GM19452 (cell line): Measurements from ENCODE around the gene RHCE.
"Not testable (repeated sequence)": the region's sequence is repeated elsewhere in the genome, so short reads cannot be mapped to it uniquely, and the experiment has no call there.

Source experiments
- ATAC-seq: cut with Tn5 transposase; IDR thresholded peaks from one replicate; pipeline ENCODE4 v1.9.1; 2021; ENCODE audit not compliant: unreplicated experiment

The RHCE gene

DNA sequence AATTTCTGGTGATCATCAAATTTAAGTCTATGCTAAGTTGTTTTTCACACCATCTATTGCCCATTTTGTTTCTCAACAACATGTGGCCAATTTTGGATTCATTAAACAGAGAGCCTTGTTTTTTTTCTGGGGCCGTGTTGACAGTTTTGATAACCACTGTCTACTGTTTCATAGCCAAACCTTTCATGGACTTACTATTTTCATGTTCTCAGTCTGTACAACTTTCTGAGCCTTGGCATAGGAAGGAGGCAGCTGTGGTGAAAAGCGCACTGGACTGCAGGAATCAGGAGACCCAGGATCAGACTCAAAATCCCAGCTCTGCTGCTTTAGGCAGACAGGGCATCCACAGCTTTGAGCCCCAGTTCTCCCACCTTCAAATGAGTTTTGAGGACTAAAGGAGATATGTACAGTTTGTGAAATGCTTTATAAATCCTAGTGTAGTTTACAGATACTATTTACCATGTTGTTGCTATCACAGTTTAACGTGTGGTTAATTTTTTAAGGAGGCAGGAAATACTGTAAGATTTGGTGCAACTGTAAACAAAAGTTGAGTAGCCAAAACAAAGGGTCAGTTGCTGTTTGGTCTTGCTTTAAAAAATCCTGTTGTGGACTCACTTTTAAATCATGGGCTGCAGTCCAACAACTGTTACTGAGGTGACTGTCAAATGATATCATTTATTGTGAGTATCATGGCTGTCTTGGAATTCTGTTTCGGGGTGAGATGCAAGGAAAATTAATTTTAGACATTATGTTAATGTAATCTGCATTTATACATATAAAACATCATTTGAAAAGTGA, 13.0 kb upstream of the RHCE start:
- no peak for ATAC-seq

GRCh38 chr1:25432749-25433388, 12.2 kb upstream of the RHCE start:
- ATAC-seq, result no peak

DNA sequence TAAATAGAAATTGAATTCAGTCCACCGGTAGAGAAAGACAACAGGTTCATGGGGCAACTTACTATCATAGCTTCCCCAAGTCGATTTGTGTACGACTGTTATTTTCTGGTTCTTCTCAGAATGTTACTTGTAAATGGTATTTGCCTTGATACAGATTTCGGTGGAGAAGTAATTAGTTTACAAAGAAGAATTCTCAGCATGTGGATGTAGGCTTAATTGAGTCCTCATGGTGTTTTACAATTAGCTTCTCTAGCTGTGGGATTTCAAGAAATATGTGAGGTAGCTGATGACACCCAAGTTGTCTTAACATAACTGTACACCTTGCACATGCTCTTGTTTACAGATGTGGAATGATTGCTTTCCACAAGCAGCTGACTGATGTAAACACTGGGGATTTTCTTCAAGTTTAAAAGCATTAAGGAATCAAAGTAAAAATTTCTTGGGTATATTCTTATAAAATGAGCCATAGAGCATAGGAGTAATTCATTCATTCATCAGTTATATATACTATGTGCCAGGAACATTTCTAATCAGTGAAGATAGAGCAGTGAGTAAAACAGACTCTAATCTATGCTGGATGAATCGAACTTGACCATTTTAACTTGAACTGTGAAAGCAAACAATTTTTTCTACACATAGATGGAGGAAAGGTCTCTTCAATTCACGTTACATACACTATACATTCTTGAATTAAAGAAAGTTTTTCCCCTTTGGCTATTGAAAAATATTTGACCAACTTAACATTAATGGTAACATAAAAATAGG, 11.5 kb upstream of the RHCE start:
- no peak for ATAC-seq

DNA sequence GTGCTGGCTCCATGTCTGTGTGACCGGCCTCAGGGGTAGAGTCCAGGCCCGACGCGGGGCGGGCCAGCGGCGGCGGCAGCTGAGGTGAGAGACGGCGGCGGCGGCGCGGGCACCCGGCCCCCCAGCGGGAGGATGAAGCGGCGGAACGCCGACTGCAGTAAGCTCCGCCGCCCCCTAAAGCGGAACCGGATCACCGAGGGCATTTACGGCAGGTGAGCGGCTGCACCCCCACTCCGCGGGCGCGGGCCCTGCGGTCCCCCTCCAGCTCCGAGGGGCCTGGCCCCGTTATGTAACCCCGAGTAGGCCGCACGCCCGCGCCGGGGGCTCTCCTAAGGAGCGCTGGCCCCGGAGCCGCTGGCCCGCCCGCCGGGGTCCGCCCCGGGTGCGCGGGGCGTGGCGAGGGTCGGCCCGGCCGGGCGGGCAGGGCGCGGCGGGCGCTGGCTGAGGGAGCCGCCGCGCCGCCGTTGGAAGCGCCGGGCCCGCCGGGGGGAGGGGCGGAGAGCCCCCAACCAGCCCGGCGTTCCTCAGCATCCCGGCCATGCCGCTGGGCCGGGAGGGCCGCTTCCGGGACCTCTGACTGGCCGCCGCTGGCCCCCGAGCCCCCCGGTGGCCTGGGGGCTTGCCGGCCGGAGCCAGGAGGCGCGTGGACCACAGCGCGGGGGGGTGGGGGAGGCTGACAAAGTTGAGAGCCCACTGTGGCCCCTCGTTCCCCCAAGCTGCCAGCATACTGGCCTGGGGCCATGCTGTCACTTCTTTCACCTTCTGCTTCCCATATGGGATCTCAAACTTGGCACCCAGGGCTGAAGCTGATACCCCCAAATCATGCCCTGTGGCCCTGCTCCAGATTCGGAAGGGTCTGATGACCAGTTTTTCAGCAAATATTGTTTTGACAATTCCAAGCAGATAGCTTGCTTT, 10.6 kb upstream of the RHCE start:
- ATAC-seq, result peak; percentile 23

DNA sequence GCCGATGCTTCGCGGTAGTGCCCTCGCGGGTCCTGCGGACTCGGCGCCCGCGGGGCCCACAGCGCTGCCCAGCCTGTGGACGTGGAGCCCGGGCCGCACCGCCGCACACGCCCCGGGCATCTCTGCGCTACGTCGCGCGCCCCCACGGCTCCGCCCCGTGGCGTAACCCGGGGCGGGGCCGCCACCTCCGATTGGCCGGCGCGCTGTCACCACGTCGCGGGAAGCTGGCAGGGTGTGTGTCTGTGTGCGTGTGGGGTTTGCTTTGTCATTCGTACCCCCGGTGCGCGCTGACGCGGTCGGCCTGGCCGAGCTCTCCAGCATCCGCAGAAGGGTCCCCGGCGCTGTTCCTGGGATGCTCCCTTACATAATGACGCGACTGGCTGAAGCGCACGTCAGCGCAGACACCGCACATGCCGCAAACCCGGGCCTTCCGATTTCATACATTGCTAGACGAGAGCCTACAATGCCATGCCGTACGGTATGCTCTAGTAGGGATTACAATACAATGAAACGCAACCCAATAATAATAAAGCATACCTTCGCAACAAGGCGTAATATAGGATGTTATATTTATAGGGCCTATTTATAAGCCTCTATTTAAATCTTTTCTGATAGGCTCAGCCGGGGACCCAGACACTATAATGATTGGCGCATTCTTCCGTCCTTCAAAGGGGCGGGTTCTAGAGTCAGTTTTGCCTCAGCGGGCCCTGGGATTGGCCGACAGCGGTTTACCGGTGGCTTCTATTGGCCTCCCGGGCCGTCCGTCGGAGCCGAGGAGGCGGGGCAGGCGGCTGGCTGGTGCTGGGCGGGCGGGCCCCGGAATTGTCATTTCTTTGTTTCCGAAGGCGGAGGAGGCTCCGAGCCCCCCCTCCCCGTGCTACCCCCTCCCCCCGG, 9.7 kb upstream of the RHCE start, which contains the start of gene MACO1:
Gene MACO1, plus strand, starts transcription at position 825 of the 894 bp plus-strand sequence. CDS start 202 bp downstream, outside the sequence.
- peak; percentile 82 for ATAC-seq

- ATAC-seq, result no peak
Observed at GRCh38 chr1:25428475-25429166, 8.0 kb upstream of the RHCE start.

DNA sequence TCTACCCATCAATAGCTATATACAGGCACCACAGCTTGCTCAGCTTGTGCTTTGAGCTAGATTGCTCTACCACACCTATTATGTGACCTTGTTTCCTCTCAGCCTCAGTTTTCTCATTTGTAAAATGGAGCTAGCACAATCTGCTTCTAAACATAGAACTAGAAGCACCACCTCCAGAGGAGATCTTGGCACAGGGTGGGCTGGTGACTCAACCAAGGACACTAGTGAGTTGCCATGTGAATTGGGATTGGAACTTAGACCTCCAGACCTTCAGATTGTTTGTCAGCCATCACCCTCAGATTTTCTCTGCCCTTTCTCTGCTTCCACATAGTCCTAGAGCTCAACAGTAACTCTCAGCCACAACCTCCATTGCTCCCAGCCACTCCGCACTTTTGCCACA, 7.1 kb upstream of the RHCE start:
- no peak for ATAC-seq

GRCh38 chr1:25425098-25426085, 4.8 kb upstream of the RHCE start:
- no peak for ATAC-seq

- ATAC-seq, result not testable (repeated sequence)
Observed at GRCh38 chr1:25423206-25423605, 2.6 kb upstream of the RHCE start.

DNA sequence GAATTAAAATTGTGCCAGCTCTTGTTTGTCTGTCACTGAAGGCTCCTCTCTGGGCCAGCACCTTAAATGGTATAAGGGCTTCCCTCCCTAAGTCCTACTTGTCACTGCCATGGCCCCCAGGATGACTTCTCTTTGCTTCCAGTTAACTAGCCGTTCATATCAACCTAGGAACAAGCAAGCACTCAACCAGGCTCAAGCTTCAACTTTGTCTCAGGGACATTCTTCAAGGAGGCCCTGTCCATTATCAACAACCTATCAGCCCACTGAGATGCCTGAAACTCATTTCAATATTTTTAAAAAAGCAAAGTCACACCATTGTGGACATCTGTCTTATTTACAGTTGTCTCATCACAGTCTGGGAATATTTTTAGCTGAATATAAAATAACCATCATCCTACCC, 1.3 kb downstream of the RHCE start:
- not testable (repeated sequence) for ATAC-seq

DNA sequence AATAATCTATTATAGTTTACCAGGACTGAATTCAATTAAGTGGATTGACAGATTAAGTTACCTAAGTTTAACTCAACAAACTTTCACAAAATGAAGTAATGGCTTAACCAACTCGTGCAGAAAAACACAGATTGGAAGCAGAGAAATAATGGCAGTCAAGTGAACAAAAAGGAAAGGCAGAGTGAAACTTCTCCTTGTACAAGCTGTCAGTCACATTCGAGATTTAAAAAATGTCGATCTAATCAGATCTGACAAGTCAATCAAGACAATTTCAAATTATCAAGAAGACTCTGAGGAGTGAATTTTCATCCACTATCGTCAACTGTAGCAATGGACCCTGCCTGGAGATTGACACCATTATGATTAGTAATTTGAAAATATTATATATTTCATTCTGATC, 3.3 kb downstream of the RHCE start:
- ATAC-seq, result not testable (repeated sequence)

- not testable (repeated sequence) for ATAC-seq
Observed at GRCh38 chr1:25414578-25414977, 6.0 kb downstream of the RHCE start.

DNA sequence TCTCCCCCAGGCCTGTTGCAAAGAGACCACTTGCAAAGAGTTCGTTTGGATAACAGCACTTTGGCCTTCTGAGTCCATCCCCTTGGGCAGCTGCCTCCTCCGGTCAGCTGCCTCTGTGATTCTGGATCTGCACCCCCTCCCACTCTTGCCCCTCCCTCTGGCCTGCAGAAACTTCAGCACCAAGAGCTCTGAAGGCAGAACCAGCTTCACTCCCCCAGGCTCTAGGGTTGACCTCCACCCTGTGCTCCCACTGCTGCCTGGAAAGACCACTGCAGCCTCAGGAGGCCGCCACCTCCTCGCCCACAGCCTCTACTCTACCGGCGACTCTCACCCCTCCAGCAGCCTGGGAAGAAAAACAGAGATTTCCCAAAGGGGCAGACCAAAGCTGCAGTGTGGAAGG, 6.5 kb downstream of the RHCE start:
- ATAC-seq, result not testable (repeated sequence)

- ATAC-seq, result not testable (repeated sequence)
Observed at GRCh38 chr1:25412872-25413623, 7.6 kb downstream of the RHCE start.

GRCh38 chr1:25409641-25410427, 10.8 kb downstream of the RHCE start:
- not testable (repeated sequence) for ATAC-seq

- ATAC-seq, result not testable (repeated sequence)
Observed at GRCh38 chr1:25405731-25406305, 14.8 kb downstream of the RHCE start.
